ENCODE results near the gene C10orf53.
A peak's percentile ranks its signal among the peaks of the same experiment; 100 is the strongest.

Gene C10orf53

DNA sequence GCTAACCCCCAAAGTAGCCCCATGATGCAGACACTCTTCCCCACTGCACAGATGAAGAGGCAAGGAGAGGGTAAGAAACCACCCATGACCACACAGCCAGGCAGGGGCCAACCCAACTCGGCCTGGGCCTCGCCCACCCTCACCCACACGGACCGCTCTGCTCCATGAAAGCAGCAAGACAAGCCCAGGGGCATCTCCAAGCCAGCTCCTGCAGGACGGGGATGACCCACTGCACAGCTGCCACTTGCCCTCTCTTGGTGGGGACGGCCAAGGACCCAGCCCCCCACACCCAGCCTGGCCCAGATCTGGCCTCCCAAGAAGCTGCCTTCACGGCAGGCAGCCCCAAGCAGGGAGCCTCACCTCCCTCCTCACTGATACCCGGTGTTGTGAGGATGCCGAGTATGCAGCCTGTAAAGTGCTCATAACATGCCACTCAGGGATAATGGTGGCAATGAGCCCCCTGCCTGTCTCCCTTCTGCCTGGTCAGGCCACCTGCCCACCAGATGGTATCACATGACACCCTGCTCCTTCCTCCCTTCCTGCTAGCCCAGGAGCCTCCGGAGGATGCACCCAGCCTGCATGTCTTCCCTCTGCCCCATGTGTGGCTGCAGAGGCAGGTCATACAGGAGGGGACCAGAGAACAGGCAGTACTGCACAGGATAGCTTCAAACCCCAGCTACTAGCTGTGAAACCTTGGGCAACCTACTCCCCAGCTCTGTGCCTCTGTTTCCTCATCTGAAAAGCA, 59.3 kb downstream of the C10orf53 start:
- TF ChIP-seq, protein P1, sequence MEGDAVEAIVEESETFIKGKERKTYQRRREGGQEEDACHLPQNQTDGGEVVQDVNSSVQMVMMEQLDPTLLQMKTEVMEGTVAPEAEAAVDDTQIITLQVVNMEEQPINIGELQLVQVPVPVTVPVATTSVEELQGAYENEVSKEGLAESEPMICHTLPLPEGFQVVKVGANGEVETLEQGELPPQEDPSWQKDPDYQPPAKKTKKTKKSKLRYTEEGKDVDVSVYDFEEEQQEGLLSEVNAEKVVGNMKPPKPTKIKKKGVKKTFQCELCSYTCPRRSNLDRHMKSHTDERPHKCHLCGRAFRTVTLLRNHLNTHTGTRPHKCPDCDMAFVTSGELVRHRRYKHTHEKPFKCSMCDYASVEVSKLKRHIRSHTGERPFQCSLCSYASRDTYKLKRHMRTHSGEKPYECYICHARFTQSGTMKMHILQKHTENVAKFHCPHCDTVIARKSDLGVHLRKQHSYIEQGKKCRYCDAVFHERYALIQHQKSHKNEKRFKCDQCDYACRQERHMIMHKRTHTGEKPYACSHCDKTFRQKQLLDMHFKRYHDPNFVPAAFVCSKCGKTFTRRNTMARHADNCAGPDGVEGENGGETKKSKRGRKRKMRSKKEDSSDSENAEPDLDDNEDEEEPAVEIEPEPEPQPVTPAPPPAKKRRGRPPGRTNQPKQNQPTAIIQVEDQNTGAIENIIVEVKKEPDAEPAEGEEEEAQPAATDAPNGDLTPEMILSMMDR (IDR thresholded peaks at IDR 0.05; ENCODE audit: insufficient read depth, missing control alignments): no peak
- peak; percentile 6 for DNase-seq (ENCODE audit: insufficient read length, low spot score)
- FAIRE-seq: no peak

DNA sequence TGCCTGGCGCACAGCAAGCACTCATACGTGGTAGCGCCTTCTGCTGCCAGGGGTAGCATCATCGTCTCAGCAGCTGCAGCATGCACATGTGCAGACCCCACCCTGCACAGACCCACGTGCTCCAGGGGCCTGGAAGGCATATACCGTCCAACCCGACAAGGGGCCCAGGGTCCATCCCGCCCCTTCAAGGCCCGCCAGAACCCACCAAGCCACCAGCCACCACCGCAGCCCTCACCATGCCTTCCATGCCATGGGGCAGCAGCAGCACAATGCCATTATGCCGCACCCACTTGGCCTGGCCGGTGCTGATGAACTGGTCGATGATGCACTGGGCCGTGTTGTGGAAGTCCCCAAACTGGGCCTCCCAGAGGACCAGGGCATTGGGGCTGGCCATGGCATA, 60.0 kb downstream of the C10orf53 start:
- TF ChIP-seq, protein P1 (IDR thresholded peaks at IDR 0.05; ENCODE audit: insufficient read depth, missing control alignments): no peak
- DNase-seq (ENCODE audit: insufficient read length, low spot score): peak; percentile 1
- FAIRE-seq: no peak

DNA sequence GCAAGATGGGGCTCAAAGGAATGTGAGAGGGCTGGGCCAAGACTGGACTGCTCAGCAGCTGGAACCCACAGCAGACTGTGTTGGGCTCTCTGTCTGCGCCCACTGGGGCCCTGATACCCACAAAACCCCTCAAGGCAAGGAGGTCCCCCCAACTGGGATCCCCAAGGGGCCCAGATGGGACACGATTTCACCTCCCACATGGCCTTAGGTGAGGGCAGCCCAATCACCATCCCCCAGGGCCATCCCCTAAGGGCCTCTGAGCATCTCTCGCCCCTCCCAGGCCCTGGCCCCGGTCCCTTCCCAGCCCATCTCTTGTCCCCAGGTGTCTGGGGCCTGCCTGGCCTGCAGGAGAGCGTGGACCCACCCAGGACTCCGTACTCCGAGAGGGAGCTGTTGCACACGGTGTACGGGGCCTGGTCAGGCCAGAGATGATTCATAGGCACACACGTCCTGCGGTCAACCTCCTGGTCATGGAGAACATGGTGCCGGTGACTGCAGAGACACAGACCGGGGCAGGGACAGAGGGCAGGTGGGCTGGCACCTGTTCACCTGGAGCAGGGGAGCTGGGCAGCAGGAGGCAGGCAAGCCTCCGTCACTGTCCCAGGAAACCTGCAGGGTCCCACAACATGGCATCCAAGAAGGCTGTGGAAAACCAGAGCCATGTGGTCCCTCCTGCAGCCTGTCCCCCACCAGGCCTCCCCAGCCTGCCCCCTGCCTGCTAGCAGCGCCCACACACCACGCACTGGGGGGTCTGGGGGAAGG, 61.1 kb downstream of the C10orf53 start:
- TF ChIP-seq, protein P1 (IDR thresholded peaks at IDR 0.05; ENCODE audit: insufficient read depth, missing control alignments): no peak
- no peak for FAIRE-seq
- DNase-seq (ENCODE audit: insufficient read length, low spot score): peak; percentile 17

DNA sequence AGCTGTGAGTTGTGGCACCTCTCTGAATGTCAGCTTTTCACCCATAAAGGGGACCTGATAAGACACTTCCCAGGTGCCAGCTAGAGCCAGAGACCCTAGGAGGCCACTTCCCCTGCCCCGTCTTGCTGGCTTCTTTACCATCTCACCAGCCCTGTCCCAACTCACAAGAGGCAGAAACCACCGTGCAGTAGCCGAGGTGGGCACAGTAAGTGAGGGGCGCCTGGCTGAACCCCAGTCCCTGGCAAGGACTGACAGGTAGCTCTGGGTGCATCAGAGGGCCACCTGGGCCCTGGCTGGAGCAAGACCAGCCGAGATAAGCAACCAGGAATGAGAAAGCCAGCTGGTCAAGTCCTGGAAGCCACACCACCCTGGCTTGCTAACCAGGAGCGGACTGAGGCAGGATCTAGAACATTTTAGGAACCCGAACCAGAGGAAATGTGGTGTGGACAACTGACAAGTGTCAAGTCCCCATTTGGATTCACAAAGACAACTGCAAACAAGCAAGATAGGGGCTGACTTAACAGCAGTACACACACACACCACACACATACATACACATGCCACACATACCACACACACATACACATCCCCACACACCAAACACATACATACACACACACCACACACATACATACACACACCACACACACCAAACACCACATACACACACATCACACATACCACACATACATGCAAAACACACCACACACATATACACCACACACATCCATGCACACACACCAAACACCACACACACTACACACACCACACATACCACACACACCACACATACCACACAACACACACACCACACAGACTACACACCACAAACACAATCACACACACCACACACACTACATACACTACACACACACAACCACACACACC, 61.9 kb downstream of the C10orf53 start:
- DNase-seq (ENCODE audit: insufficient read length, low spot score): peak; percentile 7

DNA sequence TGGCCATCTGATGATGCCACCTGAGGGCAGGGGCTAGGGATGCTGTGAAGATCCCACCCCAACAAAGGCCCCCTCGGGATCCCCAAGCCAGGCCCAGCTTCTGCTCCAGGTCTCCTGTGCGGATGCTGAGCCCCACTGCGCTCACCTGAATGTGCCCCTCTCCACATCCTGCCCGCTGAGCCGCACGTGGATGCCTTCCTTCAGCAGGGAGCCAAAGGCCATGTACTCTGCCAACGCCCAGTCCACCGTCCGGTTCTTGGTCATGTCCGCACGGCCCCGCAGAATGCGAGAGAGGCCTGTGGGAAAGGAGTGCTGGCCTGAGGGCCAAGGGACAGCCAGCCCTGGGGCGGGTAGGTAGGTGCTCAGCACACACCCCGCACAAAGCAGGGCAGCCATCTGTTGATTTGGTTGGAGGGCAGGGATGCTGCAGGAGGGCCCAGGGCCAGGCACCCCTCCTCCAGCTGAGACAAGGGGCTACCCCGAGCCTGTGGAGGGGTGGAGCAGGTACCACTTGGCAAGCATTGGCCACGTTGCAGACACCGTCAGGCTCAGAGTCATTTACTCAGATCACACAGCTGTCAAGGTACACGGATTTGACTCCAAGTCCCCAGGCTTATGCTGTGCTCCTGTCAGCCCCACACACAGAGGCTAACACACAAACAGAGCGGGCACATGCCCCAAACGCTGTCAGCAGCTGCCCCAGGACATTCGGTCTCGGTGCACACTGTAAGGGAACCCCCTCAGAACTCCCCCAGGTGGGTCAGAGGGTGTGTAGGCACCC, 63.4 kb downstream of the C10orf53 start:
- FAIRE-seq (no peak), DNase-seq (ENCODE audit: insufficient read length, low spot score) (peak; percentile 9)
- TF ChIP-seq, protein P1 (IDR thresholded peaks at IDR 0.05; ENCODE audit: insufficient read depth, missing control alignments): no peak

More for the DNA sequence above, 61.9 kb downstream of the C10orf53 start:
- TF ChIP-seq, protein P1 (IDR thresholded peaks at IDR 0.05; ENCODE audit: insufficient read depth, missing control alignments): no peak
- FAIRE-seq: peak; percentile 48

DNA sequence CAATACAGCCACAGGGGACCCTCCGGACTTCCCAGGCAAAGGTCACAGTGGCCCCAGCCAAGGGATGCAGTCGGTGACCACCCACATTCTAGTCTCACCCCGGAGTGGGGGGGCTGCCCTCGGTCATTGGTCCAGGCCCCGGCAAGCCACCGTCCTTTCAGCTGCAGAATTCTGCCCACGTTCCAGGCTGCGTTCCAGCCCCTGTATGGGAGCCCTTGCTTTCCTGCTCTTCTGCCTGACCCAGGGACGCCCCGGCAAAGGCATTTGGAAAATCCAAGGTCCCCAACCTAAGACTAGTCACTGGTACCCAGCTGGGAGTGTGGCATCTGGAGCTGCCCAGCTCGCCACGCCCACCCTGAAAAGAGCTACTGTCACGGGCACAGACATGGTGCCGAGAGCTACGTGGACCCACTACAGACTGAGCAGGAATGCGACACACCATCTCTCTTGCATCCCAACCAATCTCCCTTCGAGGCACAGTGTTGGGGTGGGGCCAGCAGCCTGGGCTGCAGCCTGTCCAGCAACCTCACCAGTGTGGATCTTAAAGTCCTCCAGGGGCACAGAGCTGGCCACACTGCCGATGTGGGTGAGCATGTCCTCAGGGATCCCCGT, 64.1 kb downstream of the C10orf53 start:
- FAIRE-seq: no peak
- peak; percentile 10 for DNase-seq (ENCODE audit: insufficient read length, low spot score)
- TF ChIP-seq, protein P1 (IDR thresholded peaks at IDR 0.05; ENCODE audit: insufficient read depth, missing control alignments): no peak

All from D721Med (cell line).